ENCODE results near the gene MIGA2. TPM values are rescaled to one million over a fixed set of nuclear protein-coding genes. Genes with fewer than 3 reads are reported as not detected.
A peak's percentile ranks its signal among the peaks of the same experiment; 100 is the strongest.

MIGA2 gene
- polyA plus RNA-seq, 3 donors: 22.9 to 33.4 (median 25.1) TPM

- no peak for DNase-seq
Measured at GRCh38 chr9:129070696-129071525, 34.5 kb downstream of the MIGA2 start.

- DNase-seq: no peak
Measured at GRCh38 chr9:129071526-129072126, 35.2 kb downstream of the MIGA2 start.

DNA sequence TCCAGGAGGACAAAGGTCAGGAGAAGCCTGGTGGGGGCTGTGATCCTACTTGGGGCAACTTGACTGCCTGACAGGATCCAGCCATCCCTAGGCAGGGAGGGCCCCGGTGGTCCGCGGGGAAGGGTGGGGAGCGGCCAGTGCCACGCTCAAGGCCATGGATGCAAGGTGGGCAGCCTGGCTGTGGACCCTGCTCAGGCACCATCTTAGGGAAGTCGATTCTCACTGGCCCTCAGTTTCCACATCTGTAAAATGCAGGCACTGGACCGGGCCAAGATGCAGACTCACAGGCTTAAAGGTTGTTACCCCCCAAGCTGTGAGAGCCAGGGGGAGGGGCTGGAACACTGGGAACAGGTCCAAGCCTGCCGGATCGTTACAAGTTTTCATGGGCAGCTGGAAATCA is 35.7 kb downstream of the MIGA2 start:
- DNase-seq: no peak

DNA sequence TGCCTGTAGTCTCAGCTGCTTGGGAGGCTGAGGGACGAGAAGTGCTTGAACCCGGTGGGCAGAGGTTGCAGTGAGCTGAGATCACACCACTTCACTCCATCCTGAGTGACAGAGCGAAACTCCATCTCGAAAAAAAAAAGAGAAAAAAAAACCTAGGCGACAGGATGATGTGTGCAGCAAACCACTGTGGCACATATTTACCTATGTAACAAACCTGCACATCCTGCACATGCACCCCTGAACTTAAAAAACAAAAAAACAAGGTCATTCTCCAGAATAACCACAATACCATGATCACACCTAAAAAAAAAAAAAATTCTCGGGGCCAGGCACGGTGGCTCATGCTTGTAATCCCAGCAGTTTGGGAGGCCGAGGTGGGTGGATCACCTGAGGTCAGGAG is 37.0 kb downstream of the MIGA2 start:
- no peak for DNase-seq

DNA sequence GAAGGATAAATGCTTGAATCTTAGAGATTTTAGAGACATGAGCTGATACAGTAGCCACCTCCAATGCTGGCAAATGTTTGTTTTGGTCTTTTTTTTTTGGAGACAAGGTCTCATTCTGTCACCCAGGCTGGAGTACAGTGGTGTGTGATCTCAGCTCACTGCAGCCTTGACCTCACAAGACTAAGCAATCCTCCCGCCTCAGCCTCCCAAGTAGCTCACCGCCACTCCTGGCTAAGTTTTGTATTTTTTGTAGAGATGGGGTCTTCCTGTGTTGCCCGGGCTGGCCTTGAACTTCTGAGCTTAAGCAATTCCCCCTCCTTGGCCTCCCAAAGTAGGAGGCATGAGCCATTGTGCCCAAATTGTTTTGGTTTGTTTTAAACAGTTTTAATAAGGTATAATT is 37.7 kb downstream of the MIGA2 start:
- DNase-seq: no peak

GRCh38 chr9:129075996-129076639 is 39.7 kb downstream of the MIGA2 start:
- DNase-seq: no peak

DNA sequence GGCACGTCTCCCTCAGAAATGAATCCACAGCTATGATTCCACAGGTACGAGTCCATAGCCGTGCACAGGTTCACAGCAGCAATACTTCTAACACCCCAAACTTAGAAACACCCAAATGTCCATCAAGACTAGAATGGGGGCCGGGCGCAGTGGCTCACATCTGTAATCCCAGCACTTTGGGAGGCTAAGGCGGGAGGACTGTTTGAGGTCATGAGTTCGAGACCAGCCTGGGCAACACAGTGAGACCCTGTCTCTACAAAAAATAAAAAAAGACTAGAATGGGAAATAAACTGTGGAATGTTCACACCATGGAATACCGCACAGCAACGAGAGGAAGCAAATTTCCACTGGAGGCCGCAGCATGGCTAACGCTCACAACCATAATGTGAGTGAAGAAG is 40.2 kb downstream of the MIGA2 start:
- no peak for DNase-seq

DNA sequence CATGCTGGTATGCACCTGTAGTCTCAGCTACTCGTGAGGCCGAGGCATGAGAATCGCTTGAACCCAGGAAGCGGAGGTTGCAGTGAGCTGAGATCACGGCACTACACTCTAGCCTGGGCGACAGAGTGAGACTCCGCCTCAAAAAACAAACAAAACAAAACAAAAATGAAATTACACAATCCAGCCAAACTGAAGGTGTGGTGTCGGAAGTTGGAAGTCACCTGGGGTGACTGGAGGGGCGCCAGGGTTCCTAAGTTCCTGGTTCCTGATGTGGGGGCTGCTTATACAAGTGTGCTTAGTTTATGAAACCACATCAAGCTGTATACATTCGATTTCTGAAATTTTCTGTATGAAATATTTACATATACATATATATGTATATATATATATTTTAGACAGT is 40.8 kb downstream of the MIGA2 start:
- DNase-seq: no peak

DNA sequence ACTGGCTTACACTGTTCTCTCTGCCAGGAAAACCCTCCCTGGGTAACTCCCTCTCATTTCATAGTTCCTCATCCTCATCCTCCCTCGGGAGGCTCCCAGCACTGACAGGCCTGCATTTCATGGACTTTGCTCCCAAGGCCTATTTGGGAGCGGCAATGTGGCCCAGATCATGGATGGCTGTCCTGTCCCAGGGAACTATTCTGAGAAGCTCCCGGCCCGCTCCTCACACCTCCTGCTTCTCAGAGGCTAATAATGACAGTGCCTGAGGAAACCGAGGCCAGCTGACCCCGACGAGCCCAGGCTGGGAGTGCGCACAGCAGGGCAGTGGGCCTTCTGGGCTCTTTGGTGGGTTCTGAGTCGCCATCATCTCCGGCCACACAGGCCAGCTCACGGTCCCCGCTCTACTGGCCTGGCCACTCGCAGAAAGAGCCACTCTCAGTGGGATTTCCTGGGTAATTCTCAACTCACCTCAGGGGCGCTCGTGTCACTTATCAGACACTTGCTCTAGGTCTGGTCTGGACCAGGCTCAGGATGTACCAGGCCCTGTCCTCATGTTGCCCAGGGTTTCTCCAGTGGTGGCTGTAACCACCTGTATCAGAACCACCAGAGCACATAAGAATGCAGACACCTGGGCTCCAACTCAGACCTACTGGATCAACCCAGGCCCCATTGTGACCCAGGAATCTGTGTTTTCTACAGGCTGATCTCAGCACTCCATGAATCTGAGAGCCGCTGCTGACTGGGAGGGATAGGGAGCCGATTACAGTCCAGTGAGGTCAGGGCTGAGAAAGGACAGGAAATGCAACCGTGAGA is 42.5 kb downstream of the MIGA2 start:
- no peak for DNase-seq

- no peak for DNase-seq
Measured at GRCh38 chr9:129079829-129080228, 43.4 kb downstream of the MIGA2 start.

- no peak for DNase-seq
Measured at GRCh38 chr9:129080298-129080600, 43.8 kb downstream of the MIGA2 start.

GRCh38 chr9:129080601-129081387 is 44.4 kb downstream of the MIGA2 start, which contains the start of gene DOLPP1:
Gene DOLPP1, plus strand, starts transcription at chr9:129081111. Its CDS starts 21 bp downstream, at chr9:129081132.
- peak; percentile 99 for DNase-seq

GRCh38 chr9:129081388-129081904 is 45.0 kb downstream of the MIGA2 start:
- no peak for DNase-seq

GRCh38 chr9:129084087-129084486 is 47.7 kb downstream of the MIGA2 start:
- no peak for DNase-seq

- DNase-seq: no peak
Measured at GRCh38 chr9:129089246-129089645, 52.8 kb downstream of the MIGA2 start.

- DNase-seq: no peak
Measured at GRCh38 chr9:129093602-129094386, 57.4 kb downstream of the MIGA2 start.

GRCh38 chr9:129094387-129095169 is 58.2 kb downstream of the MIGA2 start:
- DNase-seq: no peak

GRCh38 chr9:129095170-129095667 is 58.8 kb downstream of the MIGA2 start:
- DNase-seq: no peak

DNA sequence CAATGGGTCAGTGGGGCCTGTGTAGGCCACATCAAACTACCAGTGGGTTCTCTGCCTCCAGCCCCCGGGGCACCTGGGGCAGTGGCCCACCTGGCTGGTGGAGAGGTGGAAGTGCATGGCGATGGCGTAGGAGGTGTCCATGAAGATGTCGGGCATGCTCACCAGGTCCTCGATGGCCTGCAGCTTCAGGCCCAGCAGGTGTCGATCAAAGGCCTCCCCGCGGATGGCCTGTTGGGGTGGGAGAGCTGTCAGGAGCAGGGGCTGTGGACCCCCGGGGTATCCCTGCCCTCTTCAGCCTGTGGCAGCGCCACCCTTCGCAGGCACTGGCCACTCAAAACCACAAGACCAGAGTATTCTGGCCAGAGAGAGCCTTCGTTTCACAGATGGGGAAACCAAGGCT is 59.5 kb downstream of the MIGA2 start:
- no peak for DNase-seq

All from renal pelvis (tissue), 4 donors.